ENCODE measurements around the gene ATP5IF1. TPM values are rescaled to one million over a fixed set of nuclear protein-coding genes. Genes with fewer than 3 reads are reported as not detected.

Gene ATP5IF1
- total RNA-seq, 1 donor from 2014 or later = 110 TPM

DNA sequence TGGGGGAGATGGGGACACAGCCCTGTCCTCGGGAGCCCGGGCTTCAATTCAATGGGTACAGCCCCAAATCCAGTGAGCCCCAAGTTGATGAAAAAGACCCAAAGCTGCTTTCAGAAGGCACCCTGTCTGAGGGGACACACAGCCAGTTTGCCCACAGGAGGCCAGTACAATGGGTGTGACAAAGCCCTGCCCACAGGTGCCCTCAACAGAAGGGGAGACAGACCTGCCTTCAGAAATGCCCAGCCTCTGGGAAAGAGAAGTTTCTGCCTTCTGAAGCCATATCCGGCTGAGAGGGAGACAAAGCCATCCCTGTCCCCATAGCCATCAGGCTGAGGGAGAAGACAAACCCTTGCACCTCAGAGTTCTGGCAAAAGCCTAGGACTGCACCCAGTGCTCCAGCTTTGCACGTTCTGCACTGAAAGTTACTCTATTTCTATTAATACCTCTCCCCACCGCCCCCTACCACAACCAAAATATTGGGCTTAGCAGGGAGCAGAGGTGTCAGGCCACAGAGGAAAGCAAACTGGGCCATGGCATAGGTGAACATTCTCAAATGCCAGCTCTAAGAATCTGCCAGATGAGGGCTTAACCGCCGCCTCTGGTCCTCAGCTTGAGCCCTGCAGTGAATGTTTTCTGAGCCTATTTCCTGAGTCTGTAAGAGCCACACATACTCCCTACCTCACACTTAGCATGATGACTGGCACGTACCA, 41.4 kb upstream of the ATP5IF1 start:
- H3K27ac Mint-ChIP-seq (ENCODE audit: unreplicated experiment) = no peak overlapping the region
- peaks cover 2% of the 10 kb centered on the region for H3K27me3 Mint-ChIP-seq (ENCODE audit: unreplicated experiment)
- no peak for DNase-seq
- H3K9me3 Mint-ChIP-seq (ENCODE audit: unreplicated experiment) = no peaks in the 10 kb centered on the region
- H3K36me3 Mint-ChIP-seq (ENCODE audit: unreplicated experiment) = no peaks in the 10 kb centered on the region
- no peaks in the 10 kb centered on the region for H3K4me1 Mint-ChIP-seq (ENCODE audit: low read depth, unreplicated experiment)
- TF ChIP-seq, protein P1, sequence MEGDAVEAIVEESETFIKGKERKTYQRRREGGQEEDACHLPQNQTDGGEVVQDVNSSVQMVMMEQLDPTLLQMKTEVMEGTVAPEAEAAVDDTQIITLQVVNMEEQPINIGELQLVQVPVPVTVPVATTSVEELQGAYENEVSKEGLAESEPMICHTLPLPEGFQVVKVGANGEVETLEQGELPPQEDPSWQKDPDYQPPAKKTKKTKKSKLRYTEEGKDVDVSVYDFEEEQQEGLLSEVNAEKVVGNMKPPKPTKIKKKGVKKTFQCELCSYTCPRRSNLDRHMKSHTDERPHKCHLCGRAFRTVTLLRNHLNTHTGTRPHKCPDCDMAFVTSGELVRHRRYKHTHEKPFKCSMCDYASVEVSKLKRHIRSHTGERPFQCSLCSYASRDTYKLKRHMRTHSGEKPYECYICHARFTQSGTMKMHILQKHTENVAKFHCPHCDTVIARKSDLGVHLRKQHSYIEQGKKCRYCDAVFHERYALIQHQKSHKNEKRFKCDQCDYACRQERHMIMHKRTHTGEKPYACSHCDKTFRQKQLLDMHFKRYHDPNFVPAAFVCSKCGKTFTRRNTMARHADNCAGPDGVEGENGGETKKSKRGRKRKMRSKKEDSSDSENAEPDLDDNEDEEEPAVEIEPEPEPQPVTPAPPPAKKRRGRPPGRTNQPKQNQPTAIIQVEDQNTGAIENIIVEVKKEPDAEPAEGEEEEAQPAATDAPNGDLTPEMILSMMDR (IDR thresholded peaks at IDR 0.05; ENCODE audit: partially characterized antibody, unreplicated experiment) = no peak
- H3K4me3 Mint-ChIP-seq (ENCODE audit: unreplicated experiment) = no peak overlapping the region

DNA sequence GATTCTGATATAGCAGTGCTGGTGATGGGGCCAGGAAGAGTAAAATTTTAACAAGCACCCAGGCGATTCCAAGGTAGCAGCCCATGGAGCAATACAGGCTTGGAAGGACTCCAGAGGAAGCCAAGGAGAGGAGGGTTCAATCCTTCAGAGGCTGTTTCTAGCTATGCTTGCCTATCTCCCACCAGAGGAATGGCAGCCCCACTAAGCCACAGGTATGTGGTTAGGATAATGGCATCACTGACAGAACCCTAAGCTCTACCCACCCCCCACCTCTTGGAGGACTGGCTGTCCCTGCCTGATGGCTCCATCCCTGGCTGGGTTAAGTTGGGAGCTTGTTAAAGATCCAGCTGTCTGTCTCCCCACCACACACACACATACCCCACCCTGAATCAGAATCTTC, 40.1 kb upstream of the ATP5IF1 start:
- Mint-ChIP-seq H3K4me1 (ENCODE audit: low read depth, unreplicated experiment) (no peaks in the 10 kb centered on the region), H3K27me3 (ENCODE audit: unreplicated experiment) (peaks cover 2% of the 10 kb centered on the region), H3K4me3 (ENCODE audit: unreplicated experiment) (no peak overlapping the region), H3K36me3 (ENCODE audit: unreplicated experiment) (no peaks in the 10 kb centered on the region), H3K9me3 (ENCODE audit: unreplicated experiment) (no peaks in the 10 kb centered on the region), H3K27ac (ENCODE audit: unreplicated experiment) (no peak overlapping the region)
- no peak for DNase-seq
- TF ChIP-seq, protein P1 (IDR thresholded peaks at IDR 0.05; ENCODE audit: partially characterized antibody, unreplicated experiment) = no peak

DNA sequence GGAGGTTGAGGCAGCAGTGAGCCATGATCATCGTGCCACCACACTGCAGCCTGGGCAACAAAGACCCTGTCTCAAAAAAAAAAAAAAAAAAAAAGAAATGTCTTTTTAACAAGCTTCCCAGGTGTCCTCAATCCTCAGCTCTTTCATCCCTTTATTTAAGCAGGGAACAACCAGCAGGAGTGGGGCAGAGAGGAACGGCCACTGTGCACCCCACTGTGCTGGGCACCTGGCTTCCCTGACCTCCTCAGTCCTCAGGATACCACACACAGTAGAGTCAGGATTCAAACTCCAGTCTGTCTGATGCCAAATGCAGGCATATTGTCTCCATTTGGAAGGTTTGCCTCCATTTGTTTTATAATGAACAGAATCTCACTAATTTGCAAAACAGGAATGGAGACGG, 39.6 kb upstream of the ATP5IF1 start:
- TF ChIP-seq, protein P1 (IDR thresholded peaks at IDR 0.05; ENCODE audit: partially characterized antibody, unreplicated experiment) = no peak
- Mint-ChIP-seq H3K4me3 (ENCODE audit: unreplicated experiment) (no peak overlapping the region), H3K4me1 (ENCODE audit: low read depth, unreplicated experiment) (no peaks in the 10 kb centered on the region), H3K36me3 (ENCODE audit: unreplicated experiment) (no peaks in the 10 kb centered on the region), H3K9me3 (ENCODE audit: unreplicated experiment) (no peaks in the 10 kb centered on the region), H3K27me3 (ENCODE audit: unreplicated experiment) (peaks cover 2% of the 10 kb centered on the region), H3K27ac (ENCODE audit: unreplicated experiment) (no peak overlapping the region)
- no peak for DNase-seq

DNA sequence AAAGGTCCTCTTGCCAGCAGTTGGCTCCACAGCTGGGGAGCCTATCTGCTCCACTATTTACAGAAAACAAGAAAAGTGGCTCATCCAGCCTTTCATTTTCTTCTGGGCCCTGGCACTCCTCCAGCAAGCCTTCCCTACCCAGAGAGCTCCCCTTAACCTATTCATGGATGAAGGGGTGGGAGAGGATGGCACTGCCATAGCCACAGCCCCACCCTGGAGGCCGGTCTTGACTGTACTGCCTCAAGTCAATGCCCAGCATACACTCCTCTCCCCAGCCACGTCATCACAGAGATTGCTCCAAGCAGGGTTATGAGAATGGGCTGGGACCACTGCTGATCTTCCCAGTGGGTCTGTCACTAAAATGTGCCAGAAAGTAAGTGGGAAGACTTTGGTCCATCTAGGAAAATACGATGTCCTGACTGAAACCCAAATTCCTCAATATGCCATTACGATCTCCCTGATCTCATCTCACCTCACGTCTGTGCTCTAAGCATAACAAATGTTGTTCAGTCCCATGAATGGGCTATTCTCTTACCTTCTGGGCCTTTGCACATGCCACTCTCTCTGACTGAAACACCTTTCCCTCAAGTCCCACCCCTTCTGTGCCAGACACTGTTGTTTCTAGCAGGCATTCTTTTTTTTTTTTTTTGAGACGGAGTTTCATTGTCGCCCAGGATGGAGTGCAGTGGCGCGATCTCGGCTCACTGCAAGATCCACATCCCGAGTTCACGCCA, 38.1 kb upstream of the ATP5IF1 start:
- no peaks in the 10 kb centered on the region for H3K4me1 Mint-ChIP-seq (ENCODE audit: low read depth, unreplicated experiment)
- no peaks in the 10 kb centered on the region for H3K36me3 Mint-ChIP-seq (ENCODE audit: unreplicated experiment)
- H3K27ac Mint-ChIP-seq (ENCODE audit: unreplicated experiment) = no peak overlapping the region
- DNase-seq = no peak
- peaks cover 2% of the 10 kb centered on the region for H3K27me3 Mint-ChIP-seq (ENCODE audit: unreplicated experiment)
- H3K4me3 Mint-ChIP-seq (ENCODE audit: unreplicated experiment) = no peak overlapping the region
- TF ChIP-seq, protein P1 (IDR thresholded peaks at IDR 0.05; ENCODE audit: partially characterized antibody, unreplicated experiment) = no peak
- no peaks in the 10 kb centered on the region for H3K9me3 Mint-ChIP-seq (ENCODE audit: unreplicated experiment)

Data from glutamatergic neuron (in vitro differentiated cells).